ENCODE measurements around the gene KANK4. TPM values are rescaled to one million over a fixed set of nuclear protein-coding genes. Genes with fewer than 3 reads are reported as not detected.

Gene KANK4
- polyA plus RNA-seq, 3 donors, result not detected

DNA sequence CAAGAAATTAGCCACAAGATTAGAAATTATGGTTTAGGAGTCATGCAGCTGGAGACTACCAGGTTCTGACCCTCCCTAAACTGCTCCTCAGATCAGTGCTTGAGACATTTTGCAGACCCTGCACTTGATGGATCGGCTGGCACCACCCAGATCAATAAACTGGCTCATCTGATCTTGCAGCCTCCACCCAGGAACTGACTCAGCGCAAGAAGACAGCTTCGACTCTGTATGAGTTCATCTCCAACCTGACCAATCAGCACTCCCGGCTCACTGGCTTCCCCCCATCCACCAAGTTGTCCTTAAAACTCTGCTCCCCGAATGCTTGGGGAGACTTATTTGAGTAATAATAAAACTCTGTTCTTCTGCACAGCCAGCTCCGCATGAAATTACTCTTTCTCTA lies 84.5 kb downstream of the KANK4 start:
- intact Hi-C loops (cut with micrococcal nuclease), result no loop called here
- H3K9me3 Mint-ChIP-seq, result peaks cover 0 to 3% (median 0%) of the 10 kb centered on the region in 7 donors
- no peak overlapping the region for H3K4me3 Mint-ChIP-seq
- no peaks in the 10 kb centered on the region for H3K36me3 ChIP-seq (replicated peaks in 1 of 2; ENCODE audit: control insufficient read depth in 1 of 2, insufficient read depth in 2 of 2, low read length in 2 of 2)
- no peak overlapping the region for H3K4me2 ChIP-seq (replicated peaks; ENCODE audit: extremely low read depth, low read length, poor library complexity, severe bottlenecking)
- no peaks in the 10 kb centered on the region for H3K9me3 ChIP-seq (replicated peaks in 1 of 2; ENCODE audit: control insufficient read depth in 1 of 2, insufficient read depth in 1 of 2, low read length in 2 of 2)
- peaks cover 25% of the 10 kb centered on the region for H3K4me1 Mint-ChIP-seq
- H3K27ac ChIP-seq (ENCODE audit: low read depth in 1 of 2, low read length in 2 of 2), result no peak overlapping the region
- TF ChIP-seq, protein P1, sequence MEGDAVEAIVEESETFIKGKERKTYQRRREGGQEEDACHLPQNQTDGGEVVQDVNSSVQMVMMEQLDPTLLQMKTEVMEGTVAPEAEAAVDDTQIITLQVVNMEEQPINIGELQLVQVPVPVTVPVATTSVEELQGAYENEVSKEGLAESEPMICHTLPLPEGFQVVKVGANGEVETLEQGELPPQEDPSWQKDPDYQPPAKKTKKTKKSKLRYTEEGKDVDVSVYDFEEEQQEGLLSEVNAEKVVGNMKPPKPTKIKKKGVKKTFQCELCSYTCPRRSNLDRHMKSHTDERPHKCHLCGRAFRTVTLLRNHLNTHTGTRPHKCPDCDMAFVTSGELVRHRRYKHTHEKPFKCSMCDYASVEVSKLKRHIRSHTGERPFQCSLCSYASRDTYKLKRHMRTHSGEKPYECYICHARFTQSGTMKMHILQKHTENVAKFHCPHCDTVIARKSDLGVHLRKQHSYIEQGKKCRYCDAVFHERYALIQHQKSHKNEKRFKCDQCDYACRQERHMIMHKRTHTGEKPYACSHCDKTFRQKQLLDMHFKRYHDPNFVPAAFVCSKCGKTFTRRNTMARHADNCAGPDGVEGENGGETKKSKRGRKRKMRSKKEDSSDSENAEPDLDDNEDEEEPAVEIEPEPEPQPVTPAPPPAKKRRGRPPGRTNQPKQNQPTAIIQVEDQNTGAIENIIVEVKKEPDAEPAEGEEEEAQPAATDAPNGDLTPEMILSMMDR (IDR thresholded peaks at IDR 0.05), result no peak
- no peak for DNase-seq
- H3K79me2 ChIP-seq (ENCODE audit: insufficient read depth, low read length), result no peaks in the 10 kb centered on the region
- H3K4me1 ChIP-seq (ENCODE audit: control insufficient read depth in 1 of 2, insufficient read depth in 2 of 2, low read length in 2 of 2), result peaks cover 0 to 2% of the 10 kb centered on the region in 2 donors
- no peaks in the 10 kb centered on the region for H4K20me1 ChIP-seq (ENCODE audit: insufficient read depth, low read length)
- WGBS (ENCODE audit: insufficient coverage), result 81% methylated on average over 2 of the region's 6 CpGs
- H3K27ac Mint-ChIP-seq, result no peak overlapping the region
- H3K27me3 Mint-ChIP-seq (ENCODE audit: low read depth in 3 of 3), result peaks cover 0 to 6% (median 5%) of the 10 kb centered on the region in 3 donors
- no peaks in the 10 kb centered on the region for H3K27me3 ChIP-seq (ENCODE audit: control insufficient read depth in 2 of 2, insufficient read depth in 2 of 2, low read length in 2 of 2)
- H3K4me3 ChIP-seq (replicated peaks in 1 of 3; ENCODE audit: low read depth in 2 of 3, low read length in 3 of 3), result no peak overlapping the region
- no peaks in the 10 kb centered on the region for H3K36me3 Mint-ChIP-seq
- no peak overlapping the region for H3K9ac ChIP-seq (ENCODE audit: insufficient read depth, low read length, poor library complexity, severe bottlenecking)
- H2AFZ ChIP-seq (ENCODE audit: insufficient read depth, low read depth, low read length, poor library complexity, severe bottlenecking), result no peak overlapping the region

DNA sequence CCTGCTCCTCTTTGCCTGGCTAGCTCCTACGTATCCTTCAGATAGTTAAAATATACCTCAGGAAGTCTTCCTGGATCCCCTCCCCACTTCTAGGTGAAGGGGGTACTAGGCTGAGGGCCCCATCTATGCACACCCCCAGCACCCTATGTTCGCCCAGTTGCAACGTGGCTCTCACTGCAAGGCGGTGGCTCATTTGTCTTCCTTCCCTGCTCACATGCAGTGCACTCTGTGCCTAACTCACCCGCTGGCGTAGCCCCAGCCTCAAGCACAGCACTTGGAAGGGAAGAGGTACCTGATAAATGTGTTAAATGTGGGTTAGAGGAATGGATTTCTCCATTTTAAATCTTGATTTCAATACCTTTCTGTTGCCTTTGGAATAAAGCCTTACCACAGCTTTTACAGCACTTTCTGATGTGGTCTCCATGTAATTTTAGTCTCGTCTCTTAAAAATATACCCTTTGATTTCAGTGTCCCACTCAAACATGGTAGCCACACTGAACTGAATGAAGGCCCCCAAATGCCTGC lies 85.2 kb downstream of the KANK4 start:
- Histone ChIP-seq H3K79me2 (ENCODE audit: insufficient read depth, low read length) (no peaks in the 10 kb centered on the region), H2AFZ (ENCODE audit: insufficient read depth, low read depth, low read length, poor library complexity, severe bottlenecking) (no peak overlapping the region), H3K27ac (ENCODE audit: low read depth in 1 of 2, low read length in 2 of 2) (no peak overlapping the region), H3K4me2 (replicated peaks; ENCODE audit: extremely low read depth, low read length, poor library complexity, severe bottlenecking) (no peak overlapping the region), H3K27me3 (ENCODE audit: control insufficient read depth in 2 of 2, insufficient read depth in 2 of 2, low read length in 2 of 2) (no peaks in the 10 kb centered on the region), H3K9ac (ENCODE audit: insufficient read depth, low read length, poor library complexity, severe bottlenecking) (no peak overlapping the region), H3K9me3 (replicated peaks in 1 of 2; ENCODE audit: control insufficient read depth in 1 of 2, insufficient read depth in 1 of 2, low read length in 2 of 2) (no peaks in the 10 kb centered on the region), H4K20me1 (ENCODE audit: insufficient read depth, low read length) (no peaks in the 10 kb centered on the region), H3K4me3 (replicated peaks in 1 of 3; ENCODE audit: low read depth in 2 of 3, low read length in 3 of 3) (no peak overlapping the region), H3K4me1 (ENCODE audit: control insufficient read depth in 1 of 2, insufficient read depth in 2 of 2, low read length in 2 of 2) (peaks cover 2 to 4% of the 10 kb centered on the region in 2 donors), H3K36me3 (replicated peaks in 1 of 2; ENCODE audit: control insufficient read depth in 1 of 2, insufficient read depth in 2 of 2, low read length in 2 of 2) (no peaks in the 10 kb centered on the region)
- Mint-ChIP-seq H3K4me3 (no peak overlapping the region), H3K4me1 (peaks cover 29% of the 10 kb centered on the region), H3K36me3 (no peaks in the 10 kb centered on the region), H3K9me3 (peaks cover 0 to 3% (median 0%) of the 10 kb centered on the region in 7 donors), H3K27me3 (ENCODE audit: low read depth in 3 of 3) (peaks cover 0 to 6% (median 5%) of the 10 kb centered on the region in 3 donors), H3K27ac (no peak overlapping the region)
- no peak for DNase-seq
- intact Hi-C loops (cut with micrococcal nuclease), result no loop called here
- WGBS (ENCODE audit: insufficient coverage), result 96% methylated on average over 2 of the region's 7 CpGs
- TF ChIP-seq, protein P1 (IDR thresholded peaks at IDR 0.05), result no peak
